HepG2 (cell line): ENCODE results near the gene ZBTB7B. TPM values are rescaled to one million over a fixed set of nuclear protein-coding genes. Genes with fewer than 3 reads are reported as not detected.

Source experiments
- BORCS8-MEF2B ChIP-seq: sonication (generic); formaldehyde crosslinking; IDR thresholded peaks from 2 replicates; pipeline ENCODE4 v1.8.0; 2022; ENCODE audit warnings: mild to moderate bottlenecking, missing genetic modification reagents
- CENPX ChIP-seq: sonication (generic); formaldehyde crosslinking; IDR thresholded peaks from 2 replicates; pipeline ENCODE4 v1.9.0; 2021; ENCODE audit warnings: mild to moderate bottlenecking, missing genetic modification reagents, moderate library complexity
- ELK4 ChIP-seq: sonication (generic); formaldehyde crosslinking; IDR thresholded peaks from 2 replicates; pipeline ENCODE4 v1.9.0; 2021; ENCODE audit warnings: missing genetic modification reagents, borderline replicate concordance
- FIP1L1 ChIP-seq: fragments of 200-400 bp; formaldehyde crosslinking; IDR thresholded peaks from 2 replicates; pipeline ENCODE4 v1.6.1; 2018; ENCODE audit warnings: low read depth, mild to moderate bottlenecking, low read length, moderate library complexity, borderline replicate concordance; ENCODE audit not compliant: insufficient read depth
- FOXA1 ChIP-seq, 2 experiments: fragments of 450-650 bp in 1 of 2; sonication (generic) in 1 of 2; formaldehyde crosslinking in 1 of 2; IDR thresholded peaks; 2 replicates each; pipeline versions ENCODE4 v1.4.0 to v1.6.1; 2016 to 2020; ENCODE audit warnings: missing genetic modification reagents in 1 of 2
- FOXK2 ChIP-seq: fragments of 450-650 bp; IDR thresholded peaks from 2 replicates; pipeline ENCODE4 v1.6.1; 2016
- IRX3 ChIP-seq: sonication (generic); formaldehyde crosslinking; IDR thresholded peaks from 2 replicates; pipeline ENCODE4 v1.8.1; 2023; ENCODE audit warnings: mild to moderate bottlenecking, low read depth, missing genetic modification reagents, borderline replicate concordance
- KMT2B ChIP-seq: IDR thresholded peaks from 2 replicates; pipeline ENCODE4 v1.6.1; 2016; ENCODE audit warnings: missing genetic modification reagents, missing compliant biosample characterization
- MIXL1 ChIP-seq: IDR thresholded peaks from 2 replicates; pipeline ENCODE4 v1.6.1; 2016
- MTA3 ChIP-seq: sonication (generic); formaldehyde crosslinking; IDR thresholded peaks from 2 replicates; pipeline ENCODE4 v1.4.0; 2020; ENCODE audit warnings: missing genetic modification reagents
- RAD21 ChIP-seq: fragments of 450-650 bp; formaldehyde crosslinking; IDR thresholded peaks from 2 replicates; pipeline ENCODE4 v1.5.0; 2020; ENCODE audit warnings: mild to moderate bottlenecking
- RAD51 ChIP-seq: fragments of 450-650 bp; IDR thresholded peaks from 2 replicates; pipeline ENCODE4 v1.6.1; 2016; ENCODE audit warnings: borderline replicate concordance
- RFX5 ChIP-seq: IDR thresholded peaks from 2 replicates; pipeline ENCODE4 v1.6.1; 2011; ENCODE audit warnings: low read depth, low read length, improper control_type of control experiment
- ZBTB38 ChIP-seq: sonication (generic); formaldehyde crosslinking; IDR thresholded peaks from 2 replicates; pipeline ENCODE4 v1.5.1; 2020; ENCODE audit warnings: mild to moderate bottlenecking, missing genetic modification reagents
- ZNF17 ChIP-seq: sonication (generic); formaldehyde crosslinking; IDR thresholded peaks from 2 replicates; pipeline ENCODE4 v1.5.0; 2020; ENCODE audit warnings: mild to moderate bottlenecking, missing genetic modification reagents
- ZNF260 ChIP-seq: sonication (generic); formaldehyde crosslinking; IDR thresholded peaks from 2 replicates; pipeline ENCODE4 v1.4.0; 2020; ENCODE audit warnings: missing genetic modification reagents, low read depth, mild to moderate bottlenecking, borderline replicate concordance
- ZNF552 ChIP-seq: sonication (generic); formaldehyde crosslinking; IDR thresholded peaks from 2 replicates; pipeline ENCODE4 v1.9.0; 2022; ENCODE audit warnings: missing genetic modification reagents, mild to moderate bottlenecking, borderline replicate concordance
- ZNF589 ChIP-seq: sonication (generic); formaldehyde crosslinking; conservative IDR thresholded peaks from 2 replicates; pipeline ENCODE4 v1.8.0; 2022; ENCODE audit warnings: mild to moderate bottlenecking, moderate library complexity, missing genetic modification reagents
- ZNF713 ChIP-seq: sonication (generic); formaldehyde crosslinking; IDR thresholded peaks from 2 replicates; pipeline ENCODE4 v1.4.0; 2020; ENCODE audit warnings: mild to moderate bottlenecking, missing genetic modification reagents
- ZNF772 ChIP-seq: sonication (generic); formaldehyde crosslinking; IDR thresholded peaks from 2 replicates; pipeline ENCODE4 v1.5.0; 2020; ENCODE audit warnings: mild to moderate bottlenecking, missing genetic modification reagents
- ZNF784 ChIP-seq: sonication (generic); formaldehyde crosslinking; IDR thresholded peaks from 2 replicates; pipeline ENCODE4 v1.5.1; 2020; ENCODE audit warnings: missing genetic modification reagents, mild to moderate bottlenecking, borderline replicate concordance
- ZNF878 ChIP-seq: sonication (generic); formaldehyde crosslinking; IDR thresholded peaks from 2 replicates; pipeline ENCODE4 v1.8.1; 2023; ENCODE audit warnings: mild to moderate bottlenecking, missing genetic modification reagents, moderate library complexity
- ZXDC ChIP-seq: sonication (generic); formaldehyde crosslinking; IDR thresholded peaks from 2 replicates; pipeline ENCODE4 v1.5.0; 2020; ENCODE audit warnings: mild to moderate bottlenecking, missing genetic modification reagents
- polyA plus RNA-seq, 8 experiments: library from polyadenylated mRNA; depleted of rRNA in 3 of 8; stranded (reverse) in 7 of 8; unstranded in 1 of 8; fragments of >200 nt; fragmentation: Illumina TruSeq in 4 of 8; extraction: Trizol in 4 of 8; gene quantifications; 2 replicates each; pipeline versions ENCODE4 v1.2.1 to v1.2.3, GENCODE V29; 2011 to 2016; ENCODE audit warnings: low read depth in 4 of 8, missing spikeins in 1 of 8, mixed read lengths in 1 of 8; ENCODE audit not compliant: insufficient read depth in 1 of 8
- total RNA-seq, 5 experiments: library from RNA; depleted of rRNA; stranded (reverse); fragments of >200 nt; fragmentation: Illumina TruSeq; extraction: Trizol; gene quantifications; 2 replicates each; pipeline ENCODE4 v1.2.3, GENCODE V29; 2016; ENCODE audit warnings: low read depth in 1 of 5
- TF ChIP-seq, protein P1 (sequence below): sonication (generic); formaldehyde crosslinking; IDR thresholded peaks from 2 replicates; pipeline ENCODE4 v1.8.1; 2022; ENCODE audit warnings: low read depth, mild to moderate bottlenecking, missing genetic modification reagents

Gene ZBTB7B
- total and polyA plus RNA-seq, 2 of the 13 experiments (the other 11 are each of a cell fraction or from before 2014, with no cell fraction given) = 15.5 to 17.5 TPM

DNA sequence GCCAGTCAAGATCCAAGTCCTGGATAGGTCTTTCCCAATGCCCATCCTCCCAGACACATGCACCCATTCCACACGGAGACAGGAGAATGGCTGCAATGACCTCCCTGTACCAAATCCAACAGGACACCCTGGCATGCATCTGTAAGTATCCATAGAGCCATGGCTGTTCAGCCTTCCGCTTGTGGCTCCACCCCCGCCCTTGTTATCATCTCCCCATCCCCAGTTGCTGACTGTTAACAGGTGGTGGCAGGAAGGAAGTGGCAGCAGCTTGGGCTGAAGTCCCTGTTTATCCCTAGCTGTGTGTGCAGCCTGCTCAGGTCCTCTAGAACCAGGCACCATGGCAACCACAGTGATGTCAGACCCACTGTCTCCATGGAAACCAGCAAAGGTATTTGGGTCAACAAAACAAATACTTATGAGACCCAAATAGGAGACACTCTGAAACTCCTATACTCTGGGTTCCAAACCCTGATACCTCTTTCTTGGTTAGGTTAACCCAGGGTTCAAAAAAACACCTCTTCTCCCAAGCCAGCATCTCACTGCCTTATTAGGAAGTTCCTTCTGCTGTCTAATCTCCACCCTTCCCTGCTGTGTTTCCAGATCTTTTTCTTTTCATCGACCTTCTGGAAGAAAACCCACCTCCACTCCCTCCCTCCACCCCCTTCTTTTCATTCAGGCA lies 47.4 kb upstream of the ZBTB7B start (continued):
- TF ChIP-seq ZXDC (CRISPR knock-in tag) (no peak), ZNF260 (CRISPR knock-in tag) (no peak), ZBTB38 (CRISPR knock-in tag) (peak; percentile 89), RAD21 (no peak), ZNF878 (CRISPR knock-in tag) (no peak), CENPX (no peak), ZNF17 (CRISPR knock-in tag) (no peak), IRX3 (CRISPR knock-in tag) (no peak), FIP1L1 (no peak), MTA3 (CRISPR knock-in tag) (no peak), ZNF772 (peak; percentile 63; the same call in 1 of the 2 replicates), KMT2B (CRISPR knock-in tag) (no peak), ZNF713 (CRISPR knock-in tag) (no peak), FOXA1 (IDR thresholded peaks at IDR 0.05) (no peak), FOXA1 (CRISPR knock-in tag; IDR thresholded peaks at IDR 0.05) (peak; percentile 24; the same call in 1 of the 2 replicates), MIXL1 (CRISPR knock-in tag) (no peak), BORCS8-MEF2B (CRISPR knock-in tag) (no peak), FOXK2 (peak; percentile 91), ZNF784 (CRISPR knock-in tag) (no peak), ELK4 (CRISPR knock-in tag) (no peak), RFX5 (peak; percentile 56), ZNF552 (CRISPR knock-in tag) (no peak), RAD51 (no peak), ZNF589 (CRISPR knock-in tag) (no peak)
- TF ChIP-seq, protein P1, sequence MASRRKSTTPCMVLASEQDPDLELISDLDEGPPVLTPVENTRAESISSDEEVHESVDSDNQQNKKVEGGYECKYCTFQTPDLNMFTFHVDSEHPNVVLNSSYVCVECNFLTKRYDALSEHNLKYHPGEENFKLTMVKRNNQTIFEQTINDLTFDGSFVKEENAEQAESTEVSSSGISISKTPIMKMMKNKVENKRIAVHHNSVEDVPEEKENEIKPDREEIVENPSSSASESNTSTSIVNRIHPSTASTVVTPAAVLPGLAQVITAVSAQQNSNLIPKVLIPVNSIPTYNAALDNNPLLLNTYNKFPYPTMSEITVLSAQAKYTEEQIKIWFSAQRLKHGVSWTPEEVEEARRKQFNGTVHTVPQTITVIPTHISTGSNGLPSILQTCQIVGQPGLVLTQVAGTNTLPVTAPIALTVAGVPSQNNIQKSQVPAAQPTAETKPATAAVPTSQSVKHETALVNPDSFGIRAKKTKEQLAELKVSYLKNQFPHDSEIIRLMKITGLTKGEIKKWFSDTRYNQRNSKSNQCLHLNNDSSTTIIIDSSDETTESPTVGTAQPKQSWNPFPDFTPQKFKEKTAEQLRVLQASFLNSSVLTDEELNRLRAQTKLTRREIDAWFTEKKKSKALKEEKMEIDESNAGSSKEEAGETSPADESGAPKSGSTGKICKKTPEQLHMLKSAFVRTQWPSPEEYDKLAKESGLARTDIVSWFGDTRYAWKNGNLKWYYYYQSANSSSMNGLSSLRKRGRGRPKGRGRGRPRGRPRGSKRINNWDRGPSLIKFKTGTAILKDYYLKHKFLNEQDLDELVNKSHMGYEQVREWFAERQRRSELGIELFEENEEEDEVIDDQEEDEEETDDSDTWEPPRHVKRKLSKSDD = no peak
